ENCODE results near the gene NAV3. TPM values are rescaled to one million over a fixed set of nuclear protein-coding genes. Genes with fewer than 3 reads are reported as not detected.
A peak's percentile ranks its signal among the peaks of the same experiment; 100 is the strongest.

Gene NAV3
- total RNA-seq, 1 experiment from 2014 or later: 18.0 TPM

- no peaks in the 10 kb centered on the region for H3K4me1 ChIP-seq (ENCODE audit: insufficient read depth, low read length, poor library complexity, severe bottlenecking)
- no peak overlapping the region for H3K27ac ChIP-seq (ENCODE audit: low read depth, low read length, poor library complexity, severe bottlenecking)
- TF ChIP-seq EZH2 (IDR thresholded peaks at IDR 0.05; ENCODE audit: borderline replicate concordance, low read depth, low read length, poor library complexity, severe bottlenecking) (no peak), CTCF (conservative IDR thresholded peaks at IDR 0.05; ENCODE audit: low read depth, low read length) (no peak)
- ChIA-PET POLR2A (ENCODE audit: low non-redundant PET) (no interaction called here), CTCF (no interaction called here)
- H3K36me3 ChIP-seq (ENCODE audit: insufficient read depth, low read length, poor library complexity, severe bottlenecking): no peaks in the 10 kb centered on the region
- peak; percentile 34 for DNase-seq (ENCODE audit: low spot score)
- no peaks in the 10 kb centered on the region for H3K27me3 ChIP-seq (replicated peaks; ENCODE audit: insufficient read depth, low read depth, low read length, poor library complexity)
- no TSS peak for BruUV-seq (replicated peaks)
- intact Hi-C loops (cut with micrococcal nuclease; ENCODE audit: unreplicated experiment): no loop called here
- no peak overlapping the region for H3K4me3 ChIP-seq (ENCODE audit: low read depth, low read length, poor library complexity, severe bottlenecking)
- H3K9me3 ChIP-seq (ENCODE audit: low read depth, low read length, poor library complexity, severe bottlenecking): no peaks in the 10 kb centered on the region
Measured at GRCh38 chr12:77995436-77996167, 164.9 kb downstream of the NAV3 start.

- Histone ChIP-seq H3K36me3 (ENCODE audit: insufficient read depth, low read length, poor library complexity, severe bottlenecking) (no peaks in the 10 kb centered on the region), H3K27me3 (replicated peaks; ENCODE audit: insufficient read depth, low read depth, low read length, poor library complexity) (no peaks in the 10 kb centered on the region), H3K4me1 (ENCODE audit: insufficient read depth, low read length, poor library complexity, severe bottlenecking) (no peaks in the 10 kb centered on the region), H3K9me3 (ENCODE audit: low read depth, low read length, poor library complexity, severe bottlenecking) (no peaks in the 10 kb centered on the region), H3K27ac (ENCODE audit: low read depth, low read length, poor library complexity, severe bottlenecking) (no peak overlapping the region), H3K4me3 (ENCODE audit: low read depth, low read length, poor library complexity, severe bottlenecking) (no peak overlapping the region)
- intact Hi-C loops (cut with micrococcal nuclease; ENCODE audit: unreplicated experiment): no loop called here
- no peak; the same call in 1 of the 2 replicates for TF ChIP-seq CTCF (conservative IDR thresholded peaks at IDR 0.05; ENCODE audit: low read depth, low read length)
- no peak for TF ChIP-seq EZH2 (IDR thresholded peaks at IDR 0.05; ENCODE audit: borderline replicate concordance, low read depth, low read length, poor library complexity, severe bottlenecking)
- ChIA-PET CTCF (interaction anchor here (1.0 kb wide), 1 partner anchor 125 kb away, joined by 5 read pairs; no protein-coding TSS in a partner anchor), POLR2A (ENCODE audit: low non-redundant PET) (no interaction called here)
- BruUV-seq (replicated peaks): no TSS peak
- DNase-seq (ENCODE audit: low spot score): no peak
Measured at GRCh38 chr12:77996670-77997069, 166.0 kb downstream of the NAV3 start.

- CTCF ChIA-PET: interaction anchor here (0.7 kb wide), 1 partner anchor 828 kb away, joined by 3 read pairs; no protein-coding TSS in a partner anchor
- POLR2A ChIA-PET (ENCODE audit: low non-redundant PET): interaction anchor here (0.7 kb wide), 1 partner anchor 689 kb away, joined by 3 read pairs; no protein-coding TSS in a partner anchor
- intact Hi-C loops (cut with micrococcal nuclease; ENCODE audit: unreplicated experiment): no loop called here
- no peaks in the 10 kb centered on the region for H3K9me3 ChIP-seq (ENCODE audit: low read depth, low read length, poor library complexity, severe bottlenecking)
- no peak overlapping the region for H3K4me3 ChIP-seq (ENCODE audit: low read depth, low read length, poor library complexity, severe bottlenecking)
- H3K27me3 ChIP-seq (replicated peaks; ENCODE audit: insufficient read depth, low read depth, low read length, poor library complexity): no peaks in the 10 kb centered on the region
- TF ChIP-seq CTCF (conservative IDR thresholded peaks at IDR 0.05; ENCODE audit: low read depth, low read length) (no peak), EZH2 (IDR thresholded peaks at IDR 0.05; ENCODE audit: borderline replicate concordance, low read depth, low read length, poor library complexity, severe bottlenecking) (no peak)
- BruUV-seq (replicated peaks): no TSS peak
- no peak overlapping the region for H3K27ac ChIP-seq (ENCODE audit: low read depth, low read length, poor library complexity, severe bottlenecking)
- DNase-seq (ENCODE audit: low spot score): no peak
- no peaks in the 10 kb centered on the region for H3K36me3 ChIP-seq (ENCODE audit: insufficient read depth, low read length, poor library complexity, severe bottlenecking)
- H3K4me1 ChIP-seq (ENCODE audit: insufficient read depth, low read length, poor library complexity, severe bottlenecking): no peaks in the 10 kb centered on the region
Measured at GRCh38 chr12:77998236-77998786, 167.6 kb downstream of the NAV3 start.

Measured in A673 (cell line).